Osteoblast (primary cell): Measurements from ENCODE around the gene VILL. TPM values are rescaled to one million over a fixed set of nuclear protein-coding genes. Genes with fewer than 3 reads are reported as not detected.

ENCODE experiments used
- DNase-seq: peaks from one replicate; pipeline ENCODE4 v3.0.0; 2011; ENCODE audit warnings: low spot score, mixed read lengths; ENCODE audit not compliant: insufficient read length; ENCODE audit errors: missing footprints
- H2AFZ ChIP-seq: 2 replicates; pipeline ENCODE4 v1.6.0; 2011; ENCODE audit warnings: mild to moderate bottlenecking, low read length
- H3K27ac ChIP-seq: 2 replicates; pipeline ENCODE4 v1.5.1; 2011; ENCODE audit warnings: mild to moderate bottlenecking, low read depth, low read length, moderate library complexity
- H3K27me3 ChIP-seq: 2 replicates; pipeline ENCODE4 v1.6.0; 2012; ENCODE audit warnings: mild to moderate bottlenecking, control low read depth, inconsistent platforms, low read length, moderate library complexity; ENCODE audit not compliant: insufficient read depth
- H3K36me3 ChIP-seq: 2 replicates; pipeline ENCODE4 v1.5.1; 2011; ENCODE audit warnings: mild to moderate bottlenecking, low read length, control low read depth, moderate library complexity; ENCODE audit not compliant: insufficient read depth
- H3K4me1 ChIP-seq: 2 replicates; pipeline ENCODE4 v1.5.1; 2011; ENCODE audit warnings: mild to moderate bottlenecking, low read length, control low read depth, moderate library complexity; ENCODE audit not compliant: insufficient read depth
- H3K4me2 ChIP-seq: 2 replicates; pipeline ENCODE4 v1.6.0; 2011; ENCODE audit warnings: mild to moderate bottlenecking, low read length; ENCODE audit not compliant: insufficient read depth
- H3K4me3 ChIP-seq: fragments of 200-600 bp; sonication (generic); 3 replicates; pipeline ENCODE4 v1.5.1; 2012; ENCODE audit warnings: mild to moderate bottlenecking, low read length, inconsistent platforms; ENCODE audit not compliant: insufficient read depth
- H3K79me2 ChIP-seq: 2 replicates; pipeline ENCODE4 v1.6.0; 2012; ENCODE audit warnings: mild to moderate bottlenecking, low read length, control low read depth, inconsistent platforms; ENCODE audit not compliant: insufficient read depth
- H3K9me3 ChIP-seq: 2 replicates; pipeline ENCODE4 v1.5.1; 2011; ENCODE audit warnings: low read depth, low read length, control low read depth
- H4K20me1 ChIP-seq: 2 replicates; pipeline ENCODE4 v1.6.0; 2012; ENCODE audit warnings: mild to moderate bottlenecking, low read length, control low read depth; ENCODE audit not compliant: insufficient read depth
- total RNA-seq: library from RNA; depleted of rRNA; stranded (reverse); fragments of >200 nt; gene quantifications from 2 replicates; pipeline ENCODE4 v1.2.3, GENCODE V29; 2012
- TF ChIP-seq, protein P1 (sequence below): IDR thresholded peaks from 2 replicates; pipeline ENCODE4 v1.5.1; 2011; ENCODE audit warnings: mild to moderate bottlenecking, low read depth, low read length, moderate library complexity; ENCODE audit errors: extremely low read depth

VILL gene
- total RNA-seq, 1 donor: 7.6 TPM

- H3K4me2 ChIP-seq: no peak overlapping the region
- H3K36me3 ChIP-seq: no peaks in the 10 kb centered on the region
- H3K27me3 ChIP-seq: no peaks in the 10 kb centered on the region
- no peak for DNase-seq
- H3K4me3 ChIP-seq: no peak overlapping the region
- no peaks in the 10 kb centered on the region for H3K4me1 ChIP-seq
- H3K9me3 ChIP-seq: no peaks in the 10 kb centered on the region
- no peaks in the 10 kb centered on the region for H3K79me2 ChIP-seq
- no peak overlapping the region for H2AFZ ChIP-seq
- no peak overlapping the region for H3K27ac ChIP-seq
- H4K20me1 ChIP-seq: no peaks in the 10 kb centered on the region
- TF ChIP-seq, protein P1, sequence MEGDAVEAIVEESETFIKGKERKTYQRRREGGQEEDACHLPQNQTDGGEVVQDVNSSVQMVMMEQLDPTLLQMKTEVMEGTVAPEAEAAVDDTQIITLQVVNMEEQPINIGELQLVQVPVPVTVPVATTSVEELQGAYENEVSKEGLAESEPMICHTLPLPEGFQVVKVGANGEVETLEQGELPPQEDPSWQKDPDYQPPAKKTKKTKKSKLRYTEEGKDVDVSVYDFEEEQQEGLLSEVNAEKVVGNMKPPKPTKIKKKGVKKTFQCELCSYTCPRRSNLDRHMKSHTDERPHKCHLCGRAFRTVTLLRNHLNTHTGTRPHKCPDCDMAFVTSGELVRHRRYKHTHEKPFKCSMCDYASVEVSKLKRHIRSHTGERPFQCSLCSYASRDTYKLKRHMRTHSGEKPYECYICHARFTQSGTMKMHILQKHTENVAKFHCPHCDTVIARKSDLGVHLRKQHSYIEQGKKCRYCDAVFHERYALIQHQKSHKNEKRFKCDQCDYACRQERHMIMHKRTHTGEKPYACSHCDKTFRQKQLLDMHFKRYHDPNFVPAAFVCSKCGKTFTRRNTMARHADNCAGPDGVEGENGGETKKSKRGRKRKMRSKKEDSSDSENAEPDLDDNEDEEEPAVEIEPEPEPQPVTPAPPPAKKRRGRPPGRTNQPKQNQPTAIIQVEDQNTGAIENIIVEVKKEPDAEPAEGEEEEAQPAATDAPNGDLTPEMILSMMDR: no peak
Observed at GRCh38 chr3:37963635-37964034, 27.0 kb upstream of the VILL start.

DNA sequence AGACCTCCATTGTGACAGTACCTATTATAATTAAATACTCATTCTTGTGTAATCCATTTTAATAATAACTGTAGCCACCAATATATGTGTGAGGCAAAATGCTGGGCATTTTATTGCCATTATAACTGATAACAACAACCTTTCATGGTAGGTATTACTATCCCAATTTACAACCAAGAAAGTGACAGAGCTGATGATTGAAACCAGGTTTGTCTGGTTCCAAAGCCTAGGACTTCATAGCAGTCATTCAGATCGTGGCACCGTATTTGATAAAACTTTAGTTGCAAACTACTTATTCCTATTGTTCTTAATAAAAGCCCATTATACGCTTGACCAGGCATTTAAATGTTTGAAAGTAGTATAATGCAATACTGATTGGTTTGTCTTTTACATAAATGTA, 26.4 kb upstream of the VILL start:
- TF ChIP-seq, protein P1: no peak
- Histone ChIP-seq H2AFZ (no peak overlapping the region), H3K9me3 (no peaks in the 10 kb centered on the region), H4K20me1 (no peaks in the 10 kb centered on the region), H3K27ac (no peak overlapping the region), H3K36me3 (no peaks in the 10 kb centered on the region), H3K4me3 (no peak overlapping the region), H3K4me1 (no peaks in the 10 kb centered on the region), H3K79me2 (no peaks in the 10 kb centered on the region), H3K27me3 (no peaks in the 10 kb centered on the region), H3K4me2 (no peak overlapping the region)
- no peak for DNase-seq

GRCh38 chr3:37964716-37965115, 25.9 kb upstream of the VILL start:
- H3K4me1 ChIP-seq: no peaks in the 10 kb centered on the region

GRCh38 chr3:37967260-37967881, 23.2 kb upstream of the VILL start:
- peak overlapping the region; percentile 36 for H2AFZ ChIP-seq
- no peak overlapping the region for H3K4me2 ChIP-seq
- no peak overlapping the region for H3K27ac ChIP-seq
- H4K20me1 ChIP-seq: no peaks in the 10 kb centered on the region
- no peak overlapping the region for H3K4me3 ChIP-seq
- no peaks in the 10 kb centered on the region for H3K9me3 ChIP-seq
- H3K27me3 ChIP-seq: no peaks in the 10 kb centered on the region
- H3K4me1 ChIP-seq: no peaks in the 10 kb centered on the region
- no peaks in the 10 kb centered on the region for H3K36me3 ChIP-seq
- H3K79me2 ChIP-seq: no peaks in the 10 kb centered on the region
- peak; percentile 94 for DNase-seq
- TF ChIP-seq, protein P1: peak; percentile 91

More at GRCh38 chr3:37964716-37965115, 25.9 kb upstream of the VILL start:
- Histone ChIP-seq H3K36me3 (no peaks in the 10 kb centered on the region), H3K9me3 (no peaks in the 10 kb centered on the region), H3K4me2 (no peak overlapping the region), H3K27me3 (no peaks in the 10 kb centered on the region), H3K4me3 (no peak overlapping the region), H3K79me2 (no peaks in the 10 kb centered on the region), H2AFZ (no peak overlapping the region), H3K27ac (no peak overlapping the region), H4K20me1 (no peaks in the 10 kb centered on the region)
- no peak for DNase-seq
- TF ChIP-seq, protein P1: no peak
